HG03175 (cell line): ENCODE measurements around the gene PRAC2.

Experiments
- ATAC-seq: cut with Tn5 transposase; IDR thresholded peaks from one replicate; pipeline ENCODE4 v1.9.1; 2021; ENCODE audit warnings: mild to moderate bottlenecking, moderate library complexity; ENCODE audit not compliant: unreplicated experiment

Gene PRAC2

GRCh38 chr17:48732688-48733629 is 10.0 kb downstream of the PRAC2 start:
- ATAC-seq, result no peak

GRCh38 chr17:48733632-48734328 is 10.8 kb downstream of the PRAC2 start:
- no peak for ATAC-seq

GRCh38 chr17:48734333-48735061 is 11.5 kb downstream of the PRAC2 start:
- no peak for ATAC-seq

GRCh38 chr17:48735062-48735351 is 12.0 kb downstream of the PRAC2 start:
- no peak for ATAC-seq

GRCh38 chr17:48737330-48738043 is 14.5 kb downstream of the PRAC2 start:
- no peak for ATAC-seq

GRCh38 chr17:48738424-48738802 is 15.4 kb downstream of the PRAC2 start:
- ATAC-seq, result no peak

GRCh38 chr17:48738803-48739526 is 16.0 kb downstream of the PRAC2 start:
- no peak for ATAC-seq

GRCh38 chr17:48740537-48740936 is 17.6 kb downstream of the PRAC2 start:
- ATAC-seq, result no peak

GRCh38 chr17:48745381-48746275 is 22.6 kb downstream of the PRAC2 start:
- ATAC-seq, result no peak

- no peak for ATAC-seq
These were observed 24.0 kb downstream of the PRAC2 start for GRCh38 chr17:48746916-48747444.

- no peak for ATAC-seq
These were observed 24.7 kb downstream of the PRAC2 start for GRCh38 chr17:48747445-48748363.

GRCh38 chr17:48748718-48749566 is 26.0 kb downstream of the PRAC2 start:
- no peak for ATAC-seq

- ATAC-seq, result no peak
These were observed 26.9 kb downstream of the PRAC2 start for GRCh38 chr17:48749621-48750553.

- no peak for ATAC-seq
These were observed 28.2 kb downstream of the PRAC2 start for GRCh38 chr17:48751172-48751571.

- no peak for ATAC-seq
These were observed 28.9 kb downstream of the PRAC2 start for GRCh38 chr17:48751733-48752398.
